GM12873 (cell line): ENCODE data around the gene SMARCD1.
A peak's percentile ranks its signal among the peaks of the same experiment; 100 is the strongest.

Source experiments
- CTCF ChIP-seq: IDR thresholded peaks from 2 replicates; pipeline ENCODE4 v1.5.1; 2012; ENCODE audit warnings: low read depth, mild to moderate bottlenecking, moderate library complexity, low read length, control low read depth; ENCODE audit not compliant: insufficient read depth; ENCODE audit errors: missing control alignments

The SMARCD1 gene

GRCh38 chr12:50052544-50052943 lies 32.6 kb upstream of the SMARCD1 start:
- no peak for TF ChIP-seq CTCF

- no peak for TF ChIP-seq CTCF
These were observed 32.2 kb upstream of the SMARCD1 start for GRCh38 chr12:50052964-50053363.

- no peak for TF ChIP-seq CTCF
These were observed 31.6 kb upstream of the SMARCD1 start for GRCh38 chr12:50053583-50053982.

GRCh38 chr12:50055831-50056638 lies 29.1 kb upstream of the SMARCD1 start:
- TF ChIP-seq CTCF, result peak; percentile 99

- no peak for TF ChIP-seq CTCF
These were observed 28.5 kb upstream of the SMARCD1 start for GRCh38 chr12:50056639-50056976.

- no peak for TF ChIP-seq CTCF
These were observed 27.9 kb upstream of the SMARCD1 start, which contains the start of gene ASIC1 for GRCh38 chr12:50057000-50057841. ASIC1 (plus strand) TSS chr12:50057596; CDS start chr12:50058767, 1,171 bp downstream.

GRCh38 chr12:50057896-50058670 lies 27.1 kb upstream of the SMARCD1 start:
- TF ChIP-seq CTCF, result no peak
